Kidney (tissue), 14 donors: Measurements from ENCODE around the gene AHCYL2. TPM values are rescaled to one million over a fixed set of nuclear protein-coding genes. Genes with fewer than 3 reads are reported as not detected.

Experiments
- DNase-seq, 5 donors: peaks; one replicate each; pipeline ENCODE4 v3.0.0-alpha.2; 2013 to 2020
- FAIRE-seq: peaks from 2 replicates; lab custom pipeline; 2012; peaks lifted over from hg19 to GRCh38; lab: Jason Lieb, UNC
- H3K27ac ChIP-seq, 2 donors: one replicate each; pipeline ENCODE4 v1.7.0; 2013; ENCODE audit warnings: low read depth in 2 of 2, low read length in 2 of 2, inconsistent platforms in 1 of 2
- H3K27me3 ChIP-seq: one replicate; pipeline ENCODE4 v1.7.1; 2013; ENCODE audit warnings: low read length, inconsistent platforms; ENCODE audit not compliant: control insufficient read depth, insufficient read depth
- H3K36me3 ChIP-seq, 3 donors: one replicate each; pipeline versions ENCODE4 v1.7.0 to v1.7.1; 2013; ENCODE audit warnings: low read length in 3 of 3, control low read depth in 1 of 3, inconsistent platforms in 1 of 3; ENCODE audit not compliant: insufficient read depth in 3 of 3, control insufficient read depth in 2 of 3
- H3K4me1 ChIP-seq, 3 donors: one replicate each; pipeline versions ENCODE4 v1.7.0 to v1.7.1; 2013; ENCODE audit warnings: low read length in 3 of 3, inconsistent platforms in 1 of 3, low read depth in 1 of 3; ENCODE audit not compliant: control insufficient read depth in 2 of 3, insufficient read depth in 2 of 3
- H3K4me3 ChIP-seq, 3 donors: one replicate each; pipeline versions ENCODE4 v1.7.0 to v1.8.1; 2013; ENCODE audit warnings: low read length in 3 of 3, control low read depth in 1 of 3, inconsistent platforms in 1 of 3
- H3K9ac ChIP-seq, 3 donors: one replicate each; pipeline versions ENCODE4 v1.7.0 to v1.7.1; 2013; ENCODE audit warnings: low read length in 3 of 3, control low read depth in 1 of 3, inconsistent platforms in 1 of 3
- H3K9me3 ChIP-seq, 3 donors: one replicate each; pipeline versions ENCODE4 v1.7.0 to v1.7.1; 2013; ENCODE audit warnings: low read length in 3 of 3, control low read depth in 1 of 3, inconsistent platforms in 1 of 3; ENCODE audit not compliant: control insufficient read depth in 2 of 3, insufficient read depth in 1 of 3
- CTCF ChIP-seq: IDR thresholded peaks from 3 replicates; pipeline ENCODE4 v1.5.1; 2012; ENCODE audit warnings: mild to moderate bottlenecking, moderate library complexity, borderline replicate concordance; ENCODE audit not compliant: insufficient read depth; ENCODE audit errors: extremely low read depth
- intact Hi-C: fragments of 100-400 bp; cut with DNase I; formaldehyde crosslinking; loops from one replicate; pipeline ENCODE4 v1.11.1; 2022
- polyA plus RNA-seq: library from polyadenylated mRNA; stranded (reverse); fragments of 350-450 nt; fragmentation: Illumina TruSeq; extraction: RNeasy Lipid Tissue Mini Kit (QIAGEN cat#74804); gene quantifications from one replicate; pipeline ENCODE4 v1.2.3, GENCODE V29; 2014; ENCODE audit warnings: low read depth, low replicate concordance; ENCODE audit not compliant: insufficient read depth
- total RNA-seq: library from RNA; stranded (reverse); fragmentation: NEBNext Ultra II Directional; extraction: Animal tissue kit (Norgen Biotek cat#: 25700); gene quantifications from one replicate; pipeline ENCODE4 v1.2.1, GENCODE V29; 2021
- donor health status: control.
- donor health status: control.
- donor health status: control.
- donor health status: control.
- donor health status: control.
- donor health status: DM: yes; HTN: yes; CAD: no.
- donor health status: Normal renal cell carcinoma (clear cell type).

Gene AHCYL2
- total and polyA plus RNA-seq, 2 donors from 2014 or later = 19.5 to 25.2 TPM

- FAIRE-seq (no peak), DNase-seq (no peak)
- H3K27me3 ChIP-seq = no peaks in the 10 kb centered on the region
- no peaks in the 10 kb centered on the region for H3K4me1 ChIP-seq
- no peaks in the 10 kb centered on the region for H3K9me3 ChIP-seq
- H3K27ac ChIP-seq = no peak overlapping the region
- H3K36me3 ChIP-seq = no peaks in the 10 kb centered on the region
- no peak for TF ChIP-seq CTCF
- no peak overlapping the region for H3K4me3 ChIP-seq
- H3K9ac ChIP-seq = no peak overlapping the region
- intact Hi-C loops = no loop called here
These were observed 113.6 kb downstream of the AHCYL2 start for GRCh38 chr7:129338450-129338849.

- H3K27ac ChIP-seq = no peak overlapping the region
- no peak overlapping the region for H3K9ac ChIP-seq
- H3K36me3 ChIP-seq = no peaks in the 10 kb centered on the region
- DNase-seq = no peak
- no peaks in the 10 kb centered on the region for H3K27me3 ChIP-seq
- no peak for FAIRE-seq
- TF ChIP-seq CTCF = no peak
- H3K4me3 ChIP-seq = no peak overlapping the region
- intact Hi-C loops = no loop called here
- no peaks in the 10 kb centered on the region for H3K4me1 ChIP-seq
- H3K9me3 ChIP-seq = no peaks in the 10 kb centered on the region
These were observed 116.4 kb downstream of the AHCYL2 start for GRCh38 chr7:129341212-129341611.

GRCh38 chr7:129341816-129342806 lies 117.3 kb downstream of the AHCYL2 start:
- FAIRE-seq = no peak
- intact Hi-C loops = no loop called here

More at GRCh38 chr7:129341816-129342806, 117.3 kb downstream of the AHCYL2 start:
- no peaks in the 10 kb centered on the region for H3K27me3 ChIP-seq
- H3K9me3 ChIP-seq = no peaks in the 10 kb centered on the region
- H3K9ac ChIP-seq = no peak overlapping the region
- no peak for TF ChIP-seq CTCF
- no peaks in the 10 kb centered on the region for H3K36me3 ChIP-seq
- no peak overlapping the region for H3K4me3 ChIP-seq
- H3K4me1 ChIP-seq = no peaks in the 10 kb centered on the region
- no peak for DNase-seq
- H3K27ac ChIP-seq = no peak overlapping the region
